Amniotic epithelial cell (primary cell): ENCODE data around the gene TNFSF13B.

Source experiments
- DNase-seq: peaks from one replicate; pipeline ENCODE4 v3.0.0-alpha.2; 2010; ENCODE audit warnings: low read depth

The TNFSF13B gene

GRCh38 chr13:108349269-108349668 lies 79.8 kb downstream of the TNFSF13B start:
- no peak for DNase-seq

- DNase-seq, result no peak
These were observed 81.1 kb downstream of the TNFSF13B start for GRCh38 chr13:108350579-108350978.

GRCh38 chr13:108352599-108352998 lies 83.1 kb downstream of the TNFSF13B start:
- peak; percentile 8 for DNase-seq

GRCh38 chr13:108357228-108357627 lies 87.7 kb downstream of the TNFSF13B start:
- DNase-seq, result no peak
